PC-3 (cell line): Measurements from ENCODE around the gene CCDC197. TPM values are rescaled to one million over a fixed set of nuclear protein-coding genes. Genes with fewer than 3 reads are reported as not detected.

Experiments used
- ATAC-seq: fragments of 200-7000 bp; cut with Tn5 transposase; 2 replicates; pipeline ENCODE4 v1.9.1; 2020; ENCODE audit warnings: mild to moderate bottlenecking, moderate library complexity
- BruUV-seq: library from RNA; stranded (reverse); fragments of 400-500 nt; replicated peaks from 2 replicates; lab custom pipeline; 2021; lab: Mats Ljungman, UMichigan
- CTCF ChIA-PET: fragments of 300-600 bp; sonication (Branson Sonifier 250); formaldehyde crosslinking; loops from one replicate; lab custom pipeline; 2022; ENCODE audit warnings: antibody characterized with exemption; lab: Charles Lee
- POLR2A ChIA-PET: fragments of 300-600 bp; sonication (Branson Sonifier 250); formaldehyde crosslinking; loops from one replicate; lab custom pipeline; 2022; ENCODE audit warnings: antibody characterized with exemption; ENCODE audit not compliant: unreplicated experiment; lab: Charles Lee
- DNase-seq: peaks from one replicate; pipeline ENCODE4 v3.0.0-alpha.2; 2015
- H2AFZ ChIP-seq: fragments of 300-600 bp; sonication (generic); 2 replicates; pipeline ENCODE4 v1.6.0; 2016; ENCODE audit warnings: antibody characterized with exemption, low read length
- H3F3A ChIP-seq: fragments of 300-600 bp; sonication (generic); one replicate; pipeline ENCODE4 v1.6.0; 2017; ENCODE audit warnings: antibody characterized with exemption, low read length, control low read depth, mild to moderate bottlenecking; ENCODE audit not compliant: unreplicated experiment
- H3K27ac ChIP-seq: fragments of 300-600 bp; sonication (generic); 2 replicates; pipeline ENCODE4 v1.5.1; 2016; ENCODE audit warnings: mild to moderate bottlenecking, low read length
- H3K27me3 ChIP-seq: fragments of 300-600 bp; sonication (generic); 2 replicates; pipeline ENCODE4 v1.6.1; 2016; ENCODE audit warnings: low read length, mixed read lengths
- H3K36me3 ChIP-seq: fragments of 300-600 bp; sonication (generic); 2 replicates; pipeline ENCODE4 v1.6.1; 2016; ENCODE audit warnings: low read depth, mixed run types, low read length, mixed read lengths
- H3K4me1 ChIP-seq: fragments of 300-600 bp; sonication (generic); 2 replicates; pipeline ENCODE4 v1.5.1; 2016; ENCODE audit warnings: low read length; ENCODE audit not compliant: insufficient read depth
- H3K4me2 ChIP-seq: fragments of 300-600 bp; sonication (generic); 2 replicates; pipeline ENCODE4 v1.6.0; 2016; ENCODE audit warnings: low read length
- H3K4me3 ChIP-seq: fragments of 300-600 bp; sonication (generic); 2 replicates; pipeline ENCODE4 v1.5.1; 2016; ENCODE audit warnings: mild to moderate bottlenecking, low read length, mixed read lengths
- H3K79me2 ChIP-seq: fragments of 300-600 bp; sonication (generic); 2 replicates; pipeline ENCODE4 v1.6.1; 2017; ENCODE audit warnings: low read length, mixed read lengths
- H3K9ac ChIP-seq: fragments of 300-600 bp; sonication (generic); 2 replicates; pipeline ENCODE4 v1.6.0; 2016; ENCODE audit warnings: mild to moderate bottlenecking, low read length
- H3K9me2 ChIP-seq: fragments of 300-600 bp; sonication (generic); replicated peaks from 2 replicates; pipeline ENCODE4 v1.6.1; 2016; ENCODE audit warnings: mixed run types, low read length, mixed read lengths
- H3K9me3 ChIP-seq: fragments of 300-600 bp; sonication (generic); 2 replicates; pipeline ENCODE4 v1.6.1; 2016; ENCODE audit warnings: low read length, mixed read lengths
- H4K20me1 ChIP-seq: fragments of 300-600 bp; sonication (generic); 2 replicates; pipeline ENCODE4 v1.6.1; 2016; ENCODE audit warnings: low read length, mixed read lengths
- EZH2 ChIP-seq: fragments of 300-600 bp; sonication (generic); IDR thresholded peaks from one replicate; pipeline ENCODE4 v1.6.1; 2017; ENCODE audit warnings: antibody characterized with exemption, mild to moderate bottlenecking, low read length; ENCODE audit not compliant: unreplicated experiment
- EZH2phosphoT487 ChIP-seq: fragments of 300-600 bp; sonication (generic); IDR thresholded peaks from 2 replicates; pipeline ENCODE4 v1.6.1; 2018; ENCODE audit warnings: mild to moderate bottlenecking, antibody characterized with exemption, low read length, borderline replicate concordance
- intact Hi-C: fragments of 100-400 bp; cut with micrococcal nuclease; formaldehyde crosslinking; loops from 2 replicates; pipeline ENCODE4 v1.9.0; 2023
- total RNA-seq: library from RNA; depleted of rRNA; stranded (reverse); fragments of >200 nt; gene quantifications from 2 replicates; pipeline ENCODE4 v1.2.3, GENCODE V29; 2014
- TF ChIP-seq, protein P1 (sequence below): fragments of 300-600 bp; sonication (generic); conservative IDR thresholded peaks from 2 replicates; pipeline ENCODE4 v1.5.1; 2017; ENCODE audit warnings: antibody characterized with exemption, low read depth, mild to moderate bottlenecking, low read length

CCDC197 gene
- total RNA-seq, 1 experiment from 2014 or later = not detected

DNA sequence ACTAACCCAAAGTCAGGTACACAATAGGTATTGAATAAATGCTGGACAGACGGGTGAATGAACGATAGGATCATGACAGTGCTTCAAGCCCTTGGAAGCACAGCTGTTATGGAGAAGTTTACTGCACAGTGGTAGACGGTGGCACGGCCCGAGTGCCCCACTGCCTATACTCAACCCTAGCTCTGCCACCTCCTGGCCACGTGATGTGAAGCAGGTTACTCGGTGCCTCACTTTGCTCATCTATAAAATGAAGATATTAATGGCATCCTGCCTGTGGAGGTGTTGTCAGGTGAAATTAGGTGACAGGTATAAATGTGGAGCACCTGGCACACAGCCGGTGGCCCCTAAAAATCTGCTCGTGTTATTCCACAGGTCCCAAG is 26.5 kb upstream of the CCDC197 start:
- no peaks in the 10 kb centered on the region for H4K20me1 ChIP-seq
- peak; percentile 92 for ATAC-seq
- no peaks in the 10 kb centered on the region for H3K79me2 ChIP-seq
- ChIA-PET POLR2A (no interaction called here), CTCF (interaction anchor here (1.4 kb wide), 1 partner anchor 31 kb away, joined by 15 read pairs; no protein-coding TSS in a partner anchor)
- H3K4me1 ChIP-seq = peaks cover 3% of the 10 kb centered on the region; the same call in 1 of the 2 replicates
- no peaks in the 10 kb centered on the region for H3K9me3 ChIP-seq
- TF ChIP-seq EZH2 (no peak), EZH2phosphoT487 (no peak)
- TF ChIP-seq, protein P1, sequence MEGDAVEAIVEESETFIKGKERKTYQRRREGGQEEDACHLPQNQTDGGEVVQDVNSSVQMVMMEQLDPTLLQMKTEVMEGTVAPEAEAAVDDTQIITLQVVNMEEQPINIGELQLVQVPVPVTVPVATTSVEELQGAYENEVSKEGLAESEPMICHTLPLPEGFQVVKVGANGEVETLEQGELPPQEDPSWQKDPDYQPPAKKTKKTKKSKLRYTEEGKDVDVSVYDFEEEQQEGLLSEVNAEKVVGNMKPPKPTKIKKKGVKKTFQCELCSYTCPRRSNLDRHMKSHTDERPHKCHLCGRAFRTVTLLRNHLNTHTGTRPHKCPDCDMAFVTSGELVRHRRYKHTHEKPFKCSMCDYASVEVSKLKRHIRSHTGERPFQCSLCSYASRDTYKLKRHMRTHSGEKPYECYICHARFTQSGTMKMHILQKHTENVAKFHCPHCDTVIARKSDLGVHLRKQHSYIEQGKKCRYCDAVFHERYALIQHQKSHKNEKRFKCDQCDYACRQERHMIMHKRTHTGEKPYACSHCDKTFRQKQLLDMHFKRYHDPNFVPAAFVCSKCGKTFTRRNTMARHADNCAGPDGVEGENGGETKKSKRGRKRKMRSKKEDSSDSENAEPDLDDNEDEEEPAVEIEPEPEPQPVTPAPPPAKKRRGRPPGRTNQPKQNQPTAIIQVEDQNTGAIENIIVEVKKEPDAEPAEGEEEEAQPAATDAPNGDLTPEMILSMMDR = peak; percentile 69
- H3K27ac ChIP-seq = no peak overlapping the region
- peak; percentile 46 for DNase-seq
- intact Hi-C loops = loop anchor here (1.0 kb wide), 1 partner anchor 29 kb away; no protein-coding TSS in a partner anchor
- H3K27me3 ChIP-seq = no peaks in the 10 kb centered on the region
- no TSS peak for BruUV-seq
- H3K4me2 ChIP-seq = peak overlapping the region; percentile 68
- H3K36me3 ChIP-seq = no peaks in the 10 kb centered on the region
- H3F3A ChIP-seq = no peaks in the 10 kb centered on the region
- no peaks in the 10 kb centered on the region for H3K9me2 ChIP-seq
- H3K4me3 ChIP-seq = peak overlapping the region; percentile 41; the same call in 1 of the 2 replicates
- H3K9ac ChIP-seq = no peak overlapping the region
- peak overlapping the region; percentile 54 for H2AFZ ChIP-seq

DNA sequence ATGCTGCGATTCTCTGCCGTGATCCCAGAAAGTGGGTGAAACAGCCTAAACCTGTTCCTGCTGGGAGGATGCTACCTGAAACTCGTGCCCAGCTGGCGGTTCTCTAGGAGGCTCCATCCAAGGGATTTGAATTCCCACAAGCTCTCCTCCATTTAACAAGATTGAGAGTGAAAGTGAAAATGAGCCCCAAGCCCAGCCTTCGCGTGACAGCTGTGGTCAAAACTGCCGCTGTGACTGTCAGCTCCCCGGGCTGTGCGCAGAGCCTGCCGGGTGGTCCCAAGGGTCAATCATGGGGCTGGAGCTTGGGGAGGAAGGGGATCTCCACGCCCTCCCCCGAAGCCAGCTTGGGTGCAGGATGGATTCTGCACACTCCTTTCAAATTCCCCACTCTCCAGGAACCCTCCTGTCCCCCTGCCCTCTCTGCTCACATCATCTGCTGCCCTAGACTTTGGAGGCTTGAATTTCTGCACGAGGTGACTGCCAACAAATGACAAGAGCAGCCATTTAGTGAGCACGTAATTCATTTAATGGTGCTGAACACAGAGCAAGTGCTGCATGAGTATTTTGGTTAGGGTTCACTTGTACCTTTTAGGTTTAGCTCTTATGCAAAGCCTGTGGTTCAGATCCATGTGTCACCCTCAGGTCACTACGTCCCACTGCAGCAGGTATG is 26.0 kb upstream of the CCDC197 start:
- DNase-seq (no peak), ATAC-seq (peak; percentile 17)
- no peaks in the 10 kb centered on the region for H3K9me3 ChIP-seq
- H3K9me2 ChIP-seq = no peaks in the 10 kb centered on the region
- no peaks in the 10 kb centered on the region for H3K36me3 ChIP-seq
- ChIA-PET CTCF (interaction anchor here (1.4 kb wide), 1 partner anchor 32 kb away, joined by 15 read pairs; no protein-coding TSS in a partner anchor), POLR2A (no interaction called here)
- peak overlapping the region; percentile 41; the same call in 1 of the 2 replicates for H3K4me3 ChIP-seq
- H3K9ac ChIP-seq = no peak overlapping the region
- H3K27me3 ChIP-seq = no peaks in the 10 kb centered on the region
- intact Hi-C loops = loop anchor here (1.0 kb wide), 1 partner anchor 30 kb away; no protein-coding TSS in a partner anchor
- no peaks in the 10 kb centered on the region for H3K79me2 ChIP-seq
- H3K27ac ChIP-seq = no peak overlapping the region
- peak overlapping the region; percentile 68 for H3K4me2 ChIP-seq
- H2AFZ ChIP-seq = peak overlapping the region; percentile 54
- no peaks in the 10 kb centered on the region for H3K4me1 ChIP-seq
- H4K20me1 ChIP-seq = no peaks in the 10 kb centered on the region
- TF ChIP-seq EZH2phosphoT487 (no peak), EZH2 (no peak)
- TF ChIP-seq, protein P1 = no peak
- no peaks in the 10 kb centered on the region for H3F3A ChIP-seq
- no TSS peak for BruUV-seq

DNA sequence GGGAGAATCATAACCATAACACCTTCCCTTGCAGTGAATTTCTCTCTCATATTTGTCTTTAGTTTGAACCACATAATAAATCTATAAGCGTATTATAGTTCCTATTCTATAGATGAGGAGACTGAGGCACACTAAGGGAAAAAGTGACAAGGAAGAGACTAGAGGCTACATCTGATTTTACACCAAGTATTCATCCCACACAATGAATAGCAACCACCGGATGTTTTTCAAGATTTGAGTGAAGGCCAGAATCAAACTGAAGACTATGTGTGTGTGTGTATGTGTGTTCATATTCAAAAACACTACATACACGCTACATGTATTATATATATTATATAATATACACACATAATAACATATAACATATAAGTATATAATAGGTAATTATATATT is 25.5 kb upstream of the CCDC197 start:
- POLR2A ChIA-PET = no interaction called here
- no peaks in the 10 kb centered on the region for H3K9me3 ChIP-seq
- H2AFZ ChIP-seq = no peak overlapping the region
- H3K4me2 ChIP-seq = no peak overlapping the region
- 0 out of 2 replicates have a peak, but pooled peaks cover 3% of the 10 kb centered on the region for H3K27me3 ChIP-seq
- CTCF ChIA-PET = no interaction called here
- no peak overlapping the region for H3K27ac ChIP-seq
- no peaks in the 10 kb centered on the region for H3K9me2 ChIP-seq
- no peak for DNase-seq
- H3K79me2 ChIP-seq = no peaks in the 10 kb centered on the region
- H3K9ac ChIP-seq = no peak overlapping the region
- intact Hi-C loops = no loop called here
- H3K4me3 ChIP-seq = no peak overlapping the region
- no peaks in the 10 kb centered on the region for H3K4me1 ChIP-seq
- TF ChIP-seq EZH2 (no peak), EZH2phosphoT487 (no peak)
- TF ChIP-seq, protein P1 = no peak
- no peaks in the 10 kb centered on the region for H3K36me3 ChIP-seq
- no TSS peak for BruUV-seq
- H3F3A ChIP-seq = no peaks in the 10 kb centered on the region
- ATAC-seq = no peak
- no peaks in the 10 kb centered on the region for H4K20me1 ChIP-seq
